NT2/D1 (cell line): ENCODE results near the gene FAM186B.

Experiments used
- DNase-seq: peaks from one replicate; pipeline ENCODE4 v3.0.0-alpha.2; 2011; ENCODE audit warnings: low read depth, low spot score
- H3K27me3 ChIP-seq: 2 replicates; pipeline ENCODE4 v1.6.0; 2011; ENCODE audit warnings: mild to moderate bottlenecking; ENCODE audit not compliant: insufficient read length, insufficient read depth
- H3K36me3 ChIP-seq: 2 replicates; pipeline ENCODE4 v1.6.1; 2011; ENCODE audit warnings: mild to moderate bottlenecking, low read length, mixed read lengths; ENCODE audit not compliant: insufficient read depth, insufficient read length
- H3K4me1 ChIP-seq: 2 replicates; pipeline ENCODE4 v1.5.1; 2011; ENCODE audit not compliant: insufficient read depth, insufficient read length
- H3K4me3 ChIP-seq: 2 replicates; pipeline ENCODE4 v1.5.1; 2011; ENCODE audit warnings: low read depth; ENCODE audit not compliant: insufficient read length
- H3K9ac ChIP-seq: 2 replicates; pipeline ENCODE4 v1.6.0; 2011; ENCODE audit warnings: low read depth; ENCODE audit not compliant: insufficient read length
- H3K9me3 ChIP-seq: 2 replicates; pipeline ENCODE4 v1.5.1; 2011; ENCODE audit warnings: mild to moderate bottlenecking, low read length; ENCODE audit not compliant: insufficient read depth
- SUZ12 ChIP-seq: IDR thresholded peaks from 2 replicates; pipeline ENCODE4 v1.6.1; 2011; ENCODE audit not compliant: insufficient read length, insufficient read depth; ENCODE audit errors: extremely low read depth
- YY1 ChIP-seq: IDR thresholded peaks from 2 replicates; pipeline ENCODE4 v1.6.1; 2011; ENCODE audit not compliant: insufficient read length, insufficient read depth
- ZNF274 ChIP-seq: IDR thresholded peaks from 2 replicates; pipeline ENCODE4 v1.6.1; 2011; ENCODE audit warnings: mild to moderate bottlenecking, low read depth, low read length

FAM186B gene

DNA sequence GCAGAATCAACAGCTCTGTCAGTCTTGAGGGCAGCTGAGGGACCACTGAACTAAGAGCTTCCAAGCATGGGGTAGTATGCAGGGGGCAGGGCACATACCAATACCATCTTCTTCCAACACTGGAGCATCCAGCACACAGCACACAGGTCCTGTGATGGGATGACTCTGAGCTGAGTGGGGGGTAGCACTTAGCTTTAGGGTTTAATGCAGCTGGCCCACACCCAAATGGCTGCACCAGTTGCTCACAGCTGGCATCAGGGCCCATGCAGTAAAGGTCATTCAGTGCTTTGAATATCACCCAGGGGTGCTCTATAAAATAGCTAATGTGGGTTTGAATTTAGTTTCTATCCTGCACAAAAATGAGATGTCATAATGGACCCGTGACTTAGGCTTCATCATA lies 1.7 kb downstream of the FAM186B start:
- Histone ChIP-seq H3K27me3 (no peaks in the 10 kb centered on the region), H3K9me3 (no peaks in the 10 kb centered on the region), H3K36me3 (peaks cover 7% of the 10 kb centered on the region), H3K4me3 (no peak overlapping the region), H3K4me1 (no peaks in the 10 kb centered on the region), H3K9ac (no peak overlapping the region)
- DNase-seq = no peak
- TF ChIP-seq SUZ12 (no peak), YY1 (no peak), ZNF274 (no peak)

GRCh38 chr12:49599961-49600360 lies 5.5 kb downstream of the FAM186B start:
- Histone ChIP-seq H3K4me1 (no peaks in the 10 kb centered on the region), H3K36me3 (peaks cover 7% of the 10 kb centered on the region), H3K9ac (no peak overlapping the region), H3K9me3 (no peaks in the 10 kb centered on the region), H3K27me3 (no peaks in the 10 kb centered on the region), H3K4me3 (no peak overlapping the region)
- TF ChIP-seq ZNF274 (no peak), YY1 (no peak), SUZ12 (no peak)
- no peak for DNase-seq

GRCh38 chr12:49598527-49598926 lies 6.9 kb downstream of the FAM186B start:
- Histone ChIP-seq H3K27me3 (no peaks in the 10 kb centered on the region), H3K4me1 (no peaks in the 10 kb centered on the region), H3K36me3 (peaks cover 7% of the 10 kb centered on the region), H3K4me3 (no peak overlapping the region), H3K9me3 (no peaks in the 10 kb centered on the region), H3K9ac (peak overlapping the region; percentile 28)
- TF ChIP-seq SUZ12 = no peak
- no peak for DNase-seq

DNA sequence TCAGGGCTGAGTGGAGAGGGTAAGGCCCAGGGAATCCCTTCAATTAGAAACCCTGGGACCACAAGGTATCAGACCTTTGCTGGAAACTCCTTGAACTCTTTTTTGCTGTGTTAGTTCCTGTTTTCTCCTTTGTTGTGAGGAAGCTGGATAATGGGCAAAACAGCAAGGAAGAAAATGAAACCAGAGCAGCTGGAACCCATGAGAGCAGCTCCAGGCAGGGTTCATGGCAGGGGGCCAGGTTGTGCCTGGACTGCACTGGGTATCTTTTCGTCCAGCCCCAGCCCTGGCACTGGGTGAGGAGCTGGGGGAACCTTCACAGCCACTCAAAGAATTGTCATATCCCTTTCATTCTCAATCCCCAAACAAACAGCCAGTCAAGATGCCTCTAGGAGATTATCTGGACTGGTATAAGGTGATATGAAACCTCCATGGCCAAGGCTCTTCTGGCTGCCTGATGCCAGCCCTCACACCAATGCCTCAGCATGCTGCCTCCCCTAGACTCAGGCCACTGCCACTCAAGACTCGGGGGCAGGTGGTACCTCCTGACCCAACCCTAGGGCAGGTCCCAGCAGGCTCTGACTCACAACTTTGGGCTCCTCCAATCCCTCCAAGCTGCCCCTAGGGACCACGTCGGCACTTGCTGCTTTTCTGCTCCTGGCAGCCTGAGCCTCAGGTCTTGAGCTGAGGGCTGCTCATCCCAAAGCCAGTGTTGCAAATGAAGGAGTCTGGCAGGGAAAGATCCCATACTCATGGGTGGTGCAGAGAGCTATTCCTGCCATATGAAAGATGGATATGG lies 16.5 kb downstream of the FAM186B start:
- Histone ChIP-seq H3K9ac (no peak overlapping the region), H3K4me1 (peaks cover 7% of the 10 kb centered on the region), H3K4me3 (no peak overlapping the region), H3K36me3 (peaks cover 42% of the 10 kb centered on the region), H3K9me3 (peaks cover 15% of the 10 kb centered on the region), H3K27me3 (no peaks in the 10 kb centered on the region)
- DNase-seq = no peak
- TF ChIP-seq ZNF274 (no peak), SUZ12 (no peak), YY1 (no peak)

GRCh38 chr12:49588281-49588680 lies 17.2 kb downstream of the FAM186B start:
- Histone ChIP-seq H3K9me3 (peaks cover 15% of the 10 kb centered on the region), H3K27me3 (no peaks in the 10 kb centered on the region), H3K36me3 (peaks cover 48% of the 10 kb centered on the region), H3K4me1 (peaks cover 7% of the 10 kb centered on the region), H3K4me3 (no peak overlapping the region), H3K9ac (no peak overlapping the region)
- no peak for DNase-seq
- TF ChIP-seq ZNF274 = no peak
- TF ChIP-seq YY1 = no peak
- no peak for TF ChIP-seq SUZ12

- H3K4me1 ChIP-seq = peaks cover 7% of the 10 kb centered on the region
Measured at GRCh38 chr12:49587174-49587908, 18.1 kb downstream of the FAM186B start.

More at GRCh38 chr12:49587174-49587908, 18.1 kb downstream of the FAM186B start:
- no peak for DNase-seq
- no peak for TF ChIP-seq SUZ12
- TF ChIP-seq ZNF274 = no peak
- TF ChIP-seq YY1 = no peak
- no peaks in the 10 kb centered on the region for H3K27me3 ChIP-seq
- H3K4me3 ChIP-seq = no peak overlapping the region
- H3K9ac ChIP-seq = no peak overlapping the region
- peaks cover 51% of the 10 kb centered on the region for H3K36me3 ChIP-seq
- peaks cover 15% of the 10 kb centered on the region for H3K9me3 ChIP-seq
